ENCODE results near the gene KLF16. TPM values are rescaled to one million over a fixed set of nuclear protein-coding genes. Genes with fewer than 3 reads are reported as not detected.
A peak's percentile ranks its signal among the peaks of the same experiment; 100 is the strongest.

KLF16 gene
- total and polyA plus RNA-seq, 5 donors = 4.5 to 11.1 (median 7.1) TPM

DNA sequence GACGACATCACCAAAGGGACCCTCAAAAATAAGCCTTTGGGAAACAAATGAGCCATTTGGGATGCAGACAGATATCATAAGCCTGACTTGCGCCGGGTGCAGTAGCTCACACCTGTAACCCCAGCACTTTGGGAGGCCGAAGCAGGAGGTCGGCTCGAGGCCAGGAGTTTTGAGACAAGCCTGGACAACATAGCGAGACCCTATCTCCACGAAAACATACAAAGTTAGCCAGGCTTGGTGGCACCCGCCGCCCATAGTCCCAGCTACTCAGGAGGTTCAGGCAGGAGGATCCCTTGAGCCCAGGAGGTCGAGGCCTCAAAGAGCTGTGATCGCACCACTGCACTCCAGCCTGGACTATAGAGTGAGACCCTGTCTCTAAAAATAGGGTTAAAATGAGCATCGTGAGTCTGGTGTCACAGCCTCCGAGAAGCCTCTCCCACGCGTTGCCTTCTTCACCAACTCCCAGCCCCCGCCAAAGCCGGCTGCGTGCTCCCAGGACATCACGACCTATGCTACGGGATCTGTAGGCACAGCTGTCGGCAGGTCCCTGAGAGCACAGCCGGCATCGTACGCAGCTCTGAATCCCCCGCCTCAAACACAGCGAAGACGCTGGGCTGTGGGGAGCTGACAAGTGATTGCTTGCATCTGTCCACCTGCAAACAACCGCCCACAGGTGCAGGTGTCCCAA, 16.7 kb downstream of the KLF16 start:
- peak overlapping the region; percentile 91 for H3K4me3 ChIP-seq (ENCODE audit: low read length)
- no peak overlapping the region for H3K27ac ChIP-seq (ENCODE audit: low read length)
- WGBS = 70% methylated on average over 29 of the region's 29 CpGs

DNA sequence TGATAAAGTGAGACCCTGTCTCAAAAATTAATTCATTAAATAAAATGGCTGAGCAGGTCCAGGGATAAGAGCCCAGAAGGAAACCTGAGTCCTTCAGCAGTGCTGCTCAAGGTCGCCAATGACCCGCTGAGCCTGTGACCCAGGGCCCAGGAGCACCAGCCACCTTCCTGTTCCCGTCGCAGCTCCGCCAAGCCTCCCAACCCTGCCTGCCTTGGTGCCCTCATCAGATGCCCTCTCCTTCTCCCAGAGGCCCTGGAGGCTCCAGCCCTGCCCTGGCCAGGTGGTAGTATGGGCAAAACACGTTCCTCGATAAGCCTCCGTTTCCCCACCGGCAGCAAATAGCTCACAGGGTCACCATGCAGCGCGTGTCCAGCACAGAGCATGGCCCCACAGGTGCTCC, 17.7 kb downstream of the KLF16 start:
- Histone ChIP-seq H3K4me3 (ENCODE audit: low read length) (no peak overlapping the region), H3K27ac (ENCODE audit: low read length) (no peak overlapping the region), H3K4me1 (ENCODE audit: control insufficient read depth, insufficient read depth, low read length) (peaks cover 6% of the 10 kb centered on the region), H3K27me3 (ENCODE audit: control insufficient read depth, insufficient read depth) (no peaks in the 10 kb centered on the region), H3K9me3 (ENCODE audit: control insufficient read depth, low read length) (no peaks in the 10 kb centered on the region)
- WGBS = 83% methylated on average over 11 of the region's 11 CpGs
- intact Hi-C loops (cut with DNase I) = no loop called here
- ATAC-seq (no peak), DNase-seq (no peak)

More for the DNA sequence above, 16.7 kb downstream of the KLF16 start:
- no peak for DNase-seq
- H3K4me1 ChIP-seq (ENCODE audit: control insufficient read depth, insufficient read depth, low read length) = peaks cover 3% of the 10 kb centered on the region
- H3K9me3 ChIP-seq (ENCODE audit: control insufficient read depth, low read length) = no peaks in the 10 kb centered on the region
- ATAC-seq = no peak
- H3K27me3 ChIP-seq (ENCODE audit: control insufficient read depth, insufficient read depth) = no peaks in the 10 kb centered on the region
- intact Hi-C loops (cut with DNase I) = no loop called here

DNA sequence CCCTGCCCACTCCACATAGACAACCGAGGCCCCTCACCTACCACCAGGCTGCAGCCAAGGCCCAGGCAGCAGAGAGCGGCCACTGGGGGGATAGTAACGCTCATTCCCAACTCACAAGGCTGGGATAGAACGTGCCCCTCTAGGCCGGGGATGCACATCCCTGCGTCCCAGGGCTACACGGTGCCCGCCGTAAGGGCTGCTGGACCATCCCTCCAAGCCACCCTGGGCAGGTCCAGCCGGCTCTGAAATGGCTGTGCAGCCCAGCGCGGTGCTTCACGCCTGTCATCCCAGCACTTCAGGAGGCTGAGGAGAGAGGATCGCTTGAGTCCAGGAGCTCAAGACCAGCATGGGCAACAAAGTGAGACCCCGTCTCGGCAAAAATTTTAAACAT, 18.3 kb downstream of the KLF16 start:
- 81% methylated on average over 16 of the region's 16 CpGs for WGBS
- Histone ChIP-seq H3K9me3 (ENCODE audit: control insufficient read depth, low read length) (no peaks in the 10 kb centered on the region), H3K27me3 (ENCODE audit: control insufficient read depth, insufficient read depth) (no peaks in the 10 kb centered on the region), H3K27ac (ENCODE audit: low read length) (no peak overlapping the region), H3K4me1 (ENCODE audit: control insufficient read depth, insufficient read depth, low read length) (peaks cover 6% of the 10 kb centered on the region), H3K4me3 (ENCODE audit: low read length) (no peak overlapping the region)
- ATAC-seq = no peak
- intact Hi-C loops (cut with DNase I) = no loop called here
- DNase-seq = peak in 1 of 3 donors; percentile 60

DNA sequence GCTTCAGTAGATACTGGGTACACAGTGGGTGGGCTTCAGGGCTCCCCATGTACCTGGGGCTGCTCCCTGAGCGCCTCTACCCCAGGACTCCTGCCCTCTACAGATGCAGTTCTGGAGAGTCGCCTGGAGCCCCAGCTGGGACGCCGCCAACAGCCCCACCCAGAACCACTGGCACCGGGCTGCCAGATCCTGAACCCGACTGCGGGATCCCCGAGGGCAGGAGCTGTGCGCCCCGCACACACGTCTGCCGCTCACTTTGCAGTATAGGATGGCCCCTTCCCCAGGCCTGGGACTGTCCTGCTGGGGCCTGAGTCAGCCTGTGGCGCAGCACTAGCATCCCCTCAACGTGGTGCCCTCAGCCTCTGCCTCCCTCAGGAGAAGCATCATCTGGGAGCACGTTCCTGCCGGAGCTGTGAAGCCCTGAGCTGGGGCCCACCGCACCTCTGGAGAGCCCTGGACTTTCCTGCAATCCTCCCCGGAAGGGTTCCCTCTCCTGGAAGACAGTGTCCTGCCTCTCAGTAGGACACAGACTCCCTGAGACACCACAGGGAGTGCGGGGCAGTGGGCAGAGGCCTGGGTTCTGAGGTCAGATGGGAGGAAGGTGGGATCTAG, 18.8 kb downstream of the KLF16 start:
- DNase-seq = peak in 1 of 3 donors; percentile 70
- H3K4me1 ChIP-seq (ENCODE audit: control insufficient read depth, insufficient read depth, low read length) = peaks cover 6% of the 10 kb centered on the region
- no peak overlapping the region for H3K4me3 ChIP-seq (ENCODE audit: low read length)
- H3K9me3 ChIP-seq (ENCODE audit: control insufficient read depth, low read length) = no peaks in the 10 kb centered on the region
- WGBS = 68% methylated on average over 19 of the region's 19 CpGs
- intact Hi-C loops (cut with DNase I) = no loop called here
- H3K27me3 ChIP-seq (ENCODE audit: control insufficient read depth, insufficient read depth) = no peaks in the 10 kb centered on the region
- no peak overlapping the region for H3K27ac ChIP-seq (ENCODE audit: low read length)
- ATAC-seq = no peak

DNA sequence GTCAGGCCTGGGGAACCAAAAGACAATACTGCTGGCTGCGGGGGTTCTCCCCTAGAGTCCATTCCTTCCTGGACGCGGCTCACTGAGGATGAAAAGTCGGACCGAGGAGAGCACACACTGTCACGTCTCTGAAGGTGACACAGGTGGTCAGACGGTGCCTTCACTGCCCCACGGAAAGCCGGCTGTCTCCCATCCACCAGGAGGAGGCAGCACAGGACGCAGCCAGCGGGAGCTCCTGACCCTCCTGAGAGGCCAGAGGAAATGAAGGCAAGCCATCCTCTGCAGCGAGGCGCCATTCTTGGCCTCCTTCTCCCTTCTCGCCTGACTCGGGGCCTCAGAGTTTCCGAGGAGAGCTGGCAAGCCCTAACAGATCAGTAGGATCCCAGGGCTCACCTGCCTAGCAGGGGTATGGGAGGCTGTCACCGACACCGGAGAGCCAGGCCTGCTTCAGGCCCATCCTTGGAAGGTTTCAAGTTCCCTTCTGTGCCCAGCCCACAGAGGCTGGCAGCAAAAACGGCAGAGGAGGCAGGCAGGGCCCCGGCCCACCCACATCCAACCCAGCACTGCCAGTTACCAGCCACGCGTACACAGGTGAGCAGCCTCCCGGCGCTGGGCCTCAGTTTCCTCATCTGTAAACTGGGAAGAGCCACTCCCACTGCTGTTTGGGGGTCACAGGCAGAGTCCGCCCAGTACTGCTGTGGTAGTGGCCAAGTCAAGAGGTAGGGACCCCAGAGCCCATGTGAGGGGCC, 19.6 kb downstream of the KLF16 start:
- H3K4me3 ChIP-seq (ENCODE audit: low read length) = no peak overlapping the region
- WGBS = 71% methylated on average over 25 of the region's 25 CpGs
- H3K4me1 ChIP-seq (ENCODE audit: control insufficient read depth, insufficient read depth, low read length) = peaks cover 6% of the 10 kb centered on the region
- ATAC-seq = no peak
- intact Hi-C loops (cut with DNase I) = no loop called here
- H3K27me3 ChIP-seq (ENCODE audit: control insufficient read depth, insufficient read depth) = no peaks in the 10 kb centered on the region
- no peaks in the 10 kb centered on the region for H3K9me3 ChIP-seq (ENCODE audit: control insufficient read depth, low read length)
- H3K27ac ChIP-seq (ENCODE audit: low read length) = no peak overlapping the region
- peak in 1 of 3 donors; percentile 50 for DNase-seq

DNA sequence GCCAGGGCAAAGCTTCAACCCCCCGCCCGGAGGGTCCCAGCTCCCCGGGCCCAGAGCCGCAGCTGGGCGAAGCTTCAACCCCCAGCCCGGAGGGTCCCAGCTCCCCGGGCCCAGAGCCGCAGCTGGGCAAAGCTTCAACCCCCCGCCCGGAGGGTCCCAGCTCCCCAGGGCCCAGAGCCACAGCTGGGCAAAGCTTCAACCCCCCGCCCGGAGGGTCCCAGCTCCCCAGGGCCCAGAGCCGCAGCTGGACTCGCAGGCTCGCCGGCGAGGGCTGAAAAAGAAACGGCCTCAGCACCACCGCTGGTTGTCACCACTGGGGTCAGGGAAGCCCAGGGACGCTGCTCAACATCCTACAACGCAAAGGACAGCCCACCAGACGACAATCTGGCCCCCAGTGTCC, 20.3 kb downstream of the KLF16 start:
- Histone ChIP-seq H3K27ac (ENCODE audit: low read length) (no peak overlapping the region), H3K27me3 (ENCODE audit: control insufficient read depth, insufficient read depth) (no peaks in the 10 kb centered on the region), H3K9me3 (ENCODE audit: control insufficient read depth, low read length) (no peaks in the 10 kb centered on the region), H3K4me1 (ENCODE audit: control insufficient read depth, insufficient read depth, low read length) (peaks cover 6% of the 10 kb centered on the region), H3K4me3 (ENCODE audit: low read length) (no peak overlapping the region)
- DNase-seq = peak in 1 of 3 donors; percentile 48
- WGBS = 85% methylated on average over 22 of the region's 22 CpGs
- intact Hi-C loops (cut with DNase I) = no loop called here
- ATAC-seq = no peak

DNA sequence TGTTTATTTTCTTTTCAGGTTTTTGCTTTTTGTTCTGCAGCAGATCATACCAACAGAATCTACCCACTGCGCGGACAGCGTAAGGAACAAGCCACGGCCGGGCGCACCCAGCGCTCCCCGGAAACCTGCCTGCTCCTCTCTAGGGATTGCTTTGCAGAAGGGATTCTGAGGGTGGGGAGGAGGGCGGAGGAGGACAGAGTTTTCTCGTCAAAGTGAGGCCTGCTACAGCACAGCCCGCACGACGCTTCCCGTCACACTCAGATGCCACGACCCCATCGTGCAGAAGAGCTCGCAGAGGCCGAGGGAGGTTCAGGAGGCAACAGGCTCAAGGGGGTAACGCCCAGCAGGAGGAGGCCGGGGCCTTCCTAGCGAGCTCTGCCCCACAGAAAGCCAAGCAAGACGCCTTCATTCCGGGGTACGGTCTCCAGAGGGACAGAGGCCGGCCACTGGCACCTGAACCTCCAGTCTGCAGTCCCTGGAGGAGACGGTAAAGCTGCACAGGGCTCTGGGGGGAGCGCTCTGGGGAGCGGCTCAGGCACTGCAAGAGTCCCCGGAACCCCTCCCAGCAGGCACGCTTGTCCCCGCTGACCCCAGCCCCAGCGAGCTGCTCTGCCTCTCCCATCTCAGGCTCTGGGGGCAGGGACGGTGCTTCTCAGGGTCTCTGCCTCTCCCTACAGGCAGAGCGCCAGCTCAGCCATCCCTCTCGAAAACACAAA, 22.0 kb downstream of the KLF16 start:
- Histone ChIP-seq H3K4me3 (ENCODE audit: low read length) (peak overlapping the region; percentile 6), H3K27ac (ENCODE audit: low read length) (peak overlapping the region; percentile 53), H3K4me1 (ENCODE audit: control insufficient read depth, insufficient read depth, low read length) (peaks cover 8% of the 10 kb centered on the region), H3K9me3 (ENCODE audit: control insufficient read depth, low read length) (no peaks in the 10 kb centered on the region), H3K27me3 (ENCODE audit: control insufficient read depth, insufficient read depth) (no peaks in the 10 kb centered on the region)
- DNase-seq (peak in 1 of 3 donors; percentile 46), ATAC-seq (no peak)
- intact Hi-C loops (cut with DNase I) = no loop called here
- WGBS = 64% methylated on average over 35 of the region's 35 CpGs

DNA sequence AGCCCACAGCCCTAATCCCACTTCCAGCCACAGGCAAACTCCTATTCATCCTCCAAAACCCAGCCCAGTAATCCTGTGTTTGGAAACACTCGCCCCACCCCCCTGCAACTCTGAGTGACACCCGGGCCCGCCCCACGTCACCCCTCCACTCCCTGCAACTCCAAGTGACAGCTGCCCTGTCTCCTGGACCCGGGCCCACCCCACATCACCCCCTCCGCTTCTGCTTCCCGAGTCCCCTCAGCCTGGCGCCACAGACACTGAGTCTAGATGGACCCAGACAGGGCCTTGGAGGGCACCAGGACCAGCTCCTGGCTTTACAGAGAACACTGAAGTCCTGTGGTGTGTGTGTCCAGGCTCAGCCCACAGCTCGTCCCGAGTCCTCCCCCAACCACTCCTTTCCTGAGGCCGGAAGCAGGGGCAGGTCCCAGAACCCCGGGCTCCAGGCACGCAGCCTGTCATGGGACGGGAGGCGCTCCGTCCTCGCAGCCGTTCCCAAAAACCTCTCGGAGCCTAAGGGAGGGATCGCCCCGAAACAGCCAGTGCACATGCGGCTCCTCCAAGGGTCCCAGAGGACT, 22.8 kb downstream of the KLF16 start:
- ATAC-seq (peak; percentile 51 to 78), DNase-seq (peak; percentile 59 to 78 (median 77))
- 59% methylated on average over 22 of the region's 22 CpGs for WGBS
- Histone ChIP-seq H3K27ac (ENCODE audit: low read length) (peak overlapping the region; percentile 53), H3K4me3 (ENCODE audit: low read length) (peak overlapping the region; percentile 6), H3K27me3 (ENCODE audit: control insufficient read depth, insufficient read depth) (no peaks in the 10 kb centered on the region), H3K9me3 (ENCODE audit: control insufficient read depth, low read length) (no peaks in the 10 kb centered on the region), H3K4me1 (ENCODE audit: control insufficient read depth, insufficient read depth, low read length) (peaks cover 8% of the 10 kb centered on the region)
- intact Hi-C loops (cut with DNase I) = no loop called here

DNA sequence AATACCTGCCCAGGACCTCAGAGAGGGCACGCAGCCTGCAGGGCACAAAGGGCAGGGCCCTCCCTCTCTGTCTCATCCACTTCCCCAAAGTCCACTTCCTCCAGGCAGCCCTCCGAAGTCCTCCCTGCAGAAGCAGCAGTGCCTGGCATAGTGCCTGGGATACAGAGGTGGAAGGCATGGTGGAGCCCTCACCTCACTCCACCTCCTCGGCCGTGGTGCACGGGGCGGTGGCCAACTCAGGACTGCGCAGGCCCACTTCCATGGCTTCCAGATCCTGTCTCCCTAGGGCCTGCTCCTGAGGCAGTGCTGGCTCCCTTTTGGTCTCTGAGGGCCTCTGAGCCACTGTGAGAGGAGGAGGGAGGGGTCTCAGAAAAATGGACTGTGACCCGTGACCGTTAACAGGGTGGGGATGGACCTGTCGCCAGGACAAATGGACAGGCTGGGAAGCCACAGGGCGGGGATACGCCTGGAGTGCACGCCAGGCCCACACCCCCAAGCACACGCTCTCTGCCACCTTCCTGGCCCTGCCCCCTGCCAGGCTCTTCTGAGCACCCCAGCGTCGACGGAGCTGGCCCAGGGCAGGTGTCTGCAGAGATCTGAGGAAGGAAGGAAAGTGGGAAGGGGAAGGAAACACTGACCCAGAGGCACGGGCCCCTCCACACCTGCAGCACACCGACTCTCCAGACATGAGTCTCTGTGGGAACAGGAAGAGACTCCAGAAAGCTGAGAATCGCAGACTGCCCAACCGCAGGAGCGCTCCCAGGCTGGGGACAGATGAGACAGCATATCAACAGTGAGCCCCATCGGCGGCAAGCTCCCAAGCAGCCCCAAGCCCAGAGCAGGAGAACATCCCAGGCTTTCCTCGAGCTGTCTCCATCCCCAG, 23.5 kb downstream of the KLF16 start:
- DNase-seq (no peak), ATAC-seq (peak; percentile 6)
- no peaks in the 10 kb centered on the region for H3K27me3 ChIP-seq (ENCODE audit: control insufficient read depth, insufficient read depth)
- no peaks in the 10 kb centered on the region for H3K9me3 ChIP-seq (ENCODE audit: control insufficient read depth, low read length)
- H3K4me1 ChIP-seq (ENCODE audit: control insufficient read depth, insufficient read depth, low read length) = peaks cover 8% of the 10 kb centered on the region
- H3K27ac ChIP-seq (ENCODE audit: low read length) = no peak overlapping the region
- H3K4me3 ChIP-seq (ENCODE audit: low read length) = no peak overlapping the region
- intact Hi-C loops (cut with DNase I) = no loop called here
- 72% methylated on average over 25 of the region's 25 CpGs for WGBS

DNA sequence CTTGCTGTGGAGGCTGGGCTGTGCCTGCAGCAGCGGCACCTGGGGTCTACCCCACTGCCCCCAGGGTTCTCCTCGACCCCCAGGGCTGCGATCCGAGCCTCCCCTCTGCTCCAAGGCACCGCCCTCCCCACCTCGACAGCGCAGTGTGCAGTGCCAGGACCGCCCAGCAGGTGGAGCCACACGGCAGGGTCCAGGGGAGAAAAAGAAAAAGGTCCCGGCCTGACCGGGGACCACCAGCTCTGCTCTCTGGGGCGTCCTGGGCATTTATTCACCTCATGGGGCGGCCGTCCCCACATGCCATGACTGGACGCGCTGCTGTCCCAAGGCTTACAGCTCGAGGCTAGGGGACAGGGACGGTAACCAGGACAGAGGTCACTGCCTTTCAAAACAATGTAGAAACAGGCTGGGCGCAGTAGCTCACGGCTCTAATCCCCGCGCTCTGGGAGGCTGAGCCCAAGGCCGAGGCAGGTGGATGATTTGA, 25.7 kb downstream of the KLF16 start:
- Histone ChIP-seq H3K27me3 (ENCODE audit: control insufficient read depth, insufficient read depth) (no peaks in the 10 kb centered on the region), H3K9me3 (ENCODE audit: control insufficient read depth, low read length) (no peaks in the 10 kb centered on the region), H3K4me1 (ENCODE audit: control insufficient read depth, insufficient read depth, low read length) (peaks cover 8% of the 10 kb centered on the region), H3K27ac (ENCODE audit: low read length) (no peak overlapping the region), H3K4me3 (ENCODE audit: low read length) (no peak overlapping the region)
- WGBS = 37% methylated on average over 23 of the region's 23 CpGs
- DNase-seq = peak in 2 of 3 donors; percentile 73 to 83
- intact Hi-C loops (cut with DNase I) = no loop called here
- peak in 1 of 2 donors; percentile 24 for ATAC-seq
